Liver (tissue), 9 donors: Measurements from ENCODE around the gene PTPRB. TPM values are rescaled to one million over a fixed set of nuclear protein-coding genes. Genes with fewer than 3 reads are reported as not detected.

Source experiments
- DNase-seq: peaks from one replicate; pipeline ENCODE4 v3.0.0-alpha.2; 2017; ENCODE audit warnings: low spot score
- H3K27ac ChIP-seq, 2 donors: one replicate each; pipeline ENCODE4 v1.7.0; 2013; ENCODE audit warnings: inconsistent platforms in 2 of 2, low read length in 2 of 2, control low read depth in 1 of 2, low read depth in 1 of 2, mild to moderate bottlenecking in 1 of 2
- H3K27me3 ChIP-seq, 4 donors: one replicate each; pipeline versions ENCODE4 v1.6.1 to v1.7.0; 2013; ENCODE audit warnings: low read length in 3 of 4, inconsistent platforms in 1 of 4, mild to moderate bottlenecking in 1 of 4, moderate library complexity in 1 of 4; ENCODE audit not compliant: control insufficient read depth in 4 of 4, insufficient read depth in 4 of 4
- H3K36me3 ChIP-seq, 4 donors: one replicate each; pipeline versions ENCODE4 v1.6.1 to v1.7.0; 2013; ENCODE audit warnings: low read length in 3 of 4, mild to moderate bottlenecking in 3 of 4, low read depth in 1 of 4, moderate library complexity in 1 of 4; ENCODE audit not compliant: control insufficient read depth in 4 of 4, insufficient read depth in 3 of 4
- H3K4me1 ChIP-seq, 4 donors: one replicate each; pipeline versions ENCODE4 v1.6.1 to v1.7.0; 2013; ENCODE audit warnings: low read length in 3 of 4, mild to moderate bottlenecking in 3 of 4, moderate library complexity in 1 of 4; ENCODE audit not compliant: control insufficient read depth in 4 of 4, insufficient read depth in 4 of 4
- H3K4me3 ChIP-seq, 3 donors: one replicate each; pipeline versions ENCODE4 v1.6.1 to v1.7.0; 2013; ENCODE audit warnings: low read length in 3 of 3, control low read depth in 1 of 3, low read depth in 1 of 3, mild to moderate bottlenecking in 1 of 3
- H3K9ac ChIP-seq, 2 donors: one replicate each; pipeline ENCODE4 v1.7.0; 2013; ENCODE audit warnings: low read length in 2 of 2, mild to moderate bottlenecking in 2 of 2, moderate library complexity in 2 of 2, control low read depth in 1 of 2, low read depth in 1 of 2
- H3K9me3 ChIP-seq, 4 donors: one replicate each; pipeline versions ENCODE4 v1.6.1 to v1.7.0; 2013; ENCODE audit warnings: low read length in 3 of 4; ENCODE audit not compliant: control insufficient read depth in 4 of 4
- CTCF ChIP-seq: fragments of 150-350 bp; IDR thresholded peaks from 2 replicates; pipeline ENCODE4 v1.5.1; 2017; ENCODE audit warnings: improper control_type of control experiment, low read depth, low read length; ENCODE audit not compliant: missing input control
- EGR1 ChIP-seq, 2 donors: IDR thresholded peaks; 2 replicates each; pipeline ENCODE4 v1.6.1; 2016 to 2018; ENCODE audit warnings: antibody characterized with exemption in 2 of 2, low read depth in 2 of 2
- FOXA1 ChIP-seq: IDR thresholded peaks from 2 replicates; pipeline ENCODE4 v1.6.1; 2016; ENCODE audit warnings: antibody characterized with exemption
- FOXA2 ChIP-seq: IDR thresholded peaks from 2 replicates; pipeline ENCODE4 v1.6.1; 2016; ENCODE audit warnings: antibody characterized with exemption
- GABPA ChIP-seq, 2 donors: IDR thresholded peaks in 1 of 2; conservative IDR thresholded peaks in 1 of 2; 2 replicates each; pipeline ENCODE4 v1.6.1; 2016; ENCODE audit warnings: antibody characterized with exemption in 2 of 2, mild to moderate bottlenecking in 1 of 2, moderate library complexity in 1 of 2
- HNF4A ChIP-seq, 2 donors: conservative IDR thresholded peaks; 2 replicates each; pipeline ENCODE4 v1.6.1; 2016; ENCODE audit warnings: antibody characterized with exemption in 2 of 2, mild to moderate bottlenecking in 2 of 2
- HNF4G ChIP-seq: IDR thresholded peaks from 2 replicates; pipeline ENCODE4 v1.6.1; 2016; ENCODE audit warnings: antibody characterized with exemption
- JUND ChIP-seq, 2 donors: IDR thresholded peaks; 2 replicates each; pipeline ENCODE4 v1.6.1; 2016; ENCODE audit warnings: antibody characterized with exemption in 2 of 2
- NR2F2 ChIP-seq: IDR thresholded peaks from 2 replicates; pipeline ENCODE4 v1.6.1; 2016; ENCODE audit warnings: antibody characterized with exemption
- RAD21 ChIP-seq, 2 donors: IDR thresholded peaks; 2 replicates each; pipeline ENCODE4 v1.6.1; 2016; ENCODE audit warnings: antibody characterized with exemption in 2 of 2, mild to moderate bottlenecking in 2 of 2
- RXRA ChIP-seq, 2 donors: IDR thresholded peaks; 2 replicates each; pipeline ENCODE4 v1.6.1; 2017 to 2018; ENCODE audit warnings: antibody characterized with exemption in 2 of 2, mild to moderate bottlenecking in 1 of 2
- SP1 ChIP-seq: IDR thresholded peaks from 2 replicates; pipeline ENCODE4 v1.6.1; 2018; ENCODE audit warnings: antibody characterized with exemption, mild to moderate bottlenecking
- TAF1 ChIP-seq: conservative IDR thresholded peaks from 2 replicates; pipeline ENCODE4 v1.6.1; 2016; ENCODE audit warnings: antibody characterized with exemption, mild to moderate bottlenecking
- YY1 ChIP-seq: IDR thresholded peaks from 2 replicates; pipeline ENCODE4 v1.6.1; 2016; ENCODE audit warnings: antibody characterized with exemption, mild to moderate bottlenecking
- ZBTB33 ChIP-seq: IDR thresholded peaks from 2 replicates; pipeline ENCODE4 v1.6.1; 2016; ENCODE audit warnings: antibody characterized with exemption
- WGBS: extraction: QIAGEN DNeasy Blood & Tissue Kit; methylation state at CpG from one replicate; pipeline ENCODE4 v1.1.7; 2013; 5-methylcytosine and 5-hydroxymethylcytosine counted together
- polyA plus RNA-seq, 2 donors: library from polyadenylated mRNA; stranded (reverse) in 1 of 2; unstranded in 1 of 2; fragments of 200-250 nt in 1 of 2; fragments of >200 nt in 1 of 2; fragmentation: Nextera tagmentation in 1 of 2; extraction: Ambion mirVana in 1 of 2; gene quantifications; one replicate each; pipeline versions ENCODE4 v1.2.1 to v1.2.3, GENCODE V29; 2013 to 2015
- total RNA-seq, 2 donors: library from RNA; depleted of rRNA; stranded (reverse); fragments of >200 nt; gene quantifications; one replicate each; pipeline ENCODE4 v1.2.3, GENCODE V29; 2014
- TF ChIP-seq, protein P1 (sequence below): IDR thresholded peaks from 2 replicates; pipeline ENCODE4 v1.6.1; 2016; ENCODE audit warnings: antibody characterized with exemption, mild to moderate bottlenecking
- TF ChIP-seq, protein P2 (sequence below): IDR thresholded peaks from 2 replicates; pipeline ENCODE4 v1.6.1; 2016; ENCODE audit warnings: antibody characterized with exemption
- TF ChIP-seq, protein P3 (sequence below): IDR thresholded peaks from 2 replicates; pipeline ENCODE4 v1.6.1; 2016; ENCODE audit warnings: antibody characterized with exemption
- donor health status: healthy.
- donor health status: healthy.
- donor health status: healthy.
- donor health status: healthy.
- donor health status: healthy.

The PTPRB gene
- total and polyA plus RNA-seq, 4 donors, result 6.3 to 64.9 (median 8.4) TPM

- no peaks in the 10 kb centered on the region for H3K36me3 ChIP-seq
- no peaks in the 10 kb centered on the region for H3K9me3 ChIP-seq
- H3K27ac ChIP-seq, result no peak overlapping the region
- peaks cover 0 to 11% (median 5%) of the 10 kb centered on the region in 4 donors for H3K4me1 ChIP-seq
- TF ChIP-seq TAF1, result no peak
- no peak for TF ChIP-seq EGR1 (IDR thresholded peaks at IDR 0.05; ENCODE audit: low read depth in 2 of 2)
- no peak for TF ChIP-seq HNF4G
- TF ChIP-seq, protein P1, sequence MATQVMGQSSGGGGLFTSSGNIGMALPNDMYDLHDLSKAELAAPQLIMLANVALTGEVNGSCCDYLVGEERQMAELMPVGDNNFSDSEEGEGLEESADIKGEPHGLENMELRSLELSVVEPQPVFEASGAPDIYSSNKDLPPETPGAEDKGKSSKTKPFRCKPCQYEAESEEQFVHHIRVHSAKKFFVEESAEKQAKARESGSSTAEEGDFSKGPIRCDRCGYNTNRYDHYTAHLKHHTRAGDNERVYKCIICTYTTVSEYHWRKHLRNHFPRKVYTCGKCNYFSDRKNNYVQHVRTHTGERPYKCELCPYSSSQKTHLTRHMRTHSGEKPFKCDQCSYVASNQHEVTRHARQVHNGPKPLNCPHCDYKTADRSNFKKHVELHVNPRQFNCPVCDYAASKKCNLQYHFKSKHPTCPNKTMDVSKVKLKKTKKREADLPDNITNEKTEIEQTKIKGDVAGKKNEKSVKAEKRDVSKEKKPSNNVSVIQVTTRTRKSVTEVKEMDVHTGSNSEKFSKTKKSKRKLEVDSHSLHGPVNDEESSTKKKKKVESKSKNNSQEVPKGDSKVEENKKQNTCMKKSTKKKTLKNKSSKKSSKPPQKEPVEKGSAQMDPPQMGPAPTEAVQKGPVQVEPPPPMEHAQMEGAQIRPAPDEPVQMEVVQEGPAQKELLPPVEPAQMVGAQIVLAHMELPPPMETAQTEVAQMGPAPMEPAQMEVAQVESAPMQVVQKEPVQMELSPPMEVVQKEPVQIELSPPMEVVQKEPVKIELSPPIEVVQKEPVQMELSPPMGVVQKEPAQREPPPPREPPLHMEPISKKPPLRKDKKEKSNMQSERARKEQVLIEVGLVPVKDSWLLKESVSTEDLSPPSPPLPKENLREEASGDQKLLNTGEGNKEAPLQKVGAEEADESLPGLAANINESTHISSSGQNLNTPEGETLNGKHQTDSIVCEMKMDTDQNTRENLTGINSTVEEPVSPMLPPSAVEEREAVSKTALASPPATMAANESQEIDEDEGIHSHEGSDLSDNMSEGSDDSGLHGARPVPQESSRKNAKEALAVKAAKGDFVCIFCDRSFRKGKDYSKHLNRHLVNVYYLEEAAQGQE, result no peak
- TF ChIP-seq CTCF, result no peak
- no peak for TF ChIP-seq FOXA1
- TF ChIP-seq JUND (IDR thresholded peaks at IDR 0.05), result no peak
- TF ChIP-seq, protein P2, sequence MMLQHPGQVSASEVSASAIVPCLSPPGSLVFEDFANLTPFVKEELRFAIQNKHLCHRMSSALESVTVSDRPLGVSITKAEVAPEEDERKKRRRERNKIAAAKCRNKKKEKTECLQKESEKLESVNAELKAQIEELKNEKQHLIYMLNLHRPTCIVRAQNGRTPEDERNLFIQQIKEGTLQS, result no peak
- TF ChIP-seq RXRA (IDR thresholded peaks at IDR 0.05), result no peak
- no peak for TF ChIP-seq FOXA2
- no peak for TF ChIP-seq NR2F2
- no peak for TF ChIP-seq GABPA (IDR thresholded peaks at IDR 0.05 in 1 of 2, conservative IDR thresholded peaks at IDR 0.05 in 1 of 2)
- no peak for TF ChIP-seq HNF4A (conservative IDR thresholded peaks at IDR 0.05)
- no peak for TF ChIP-seq SP1
- TF ChIP-seq YY1, result no peak
- TF ChIP-seq ZBTB33, result no peak
- no peak for TF ChIP-seq RAD21 (IDR thresholded peaks at IDR 0.05)
- TF ChIP-seq, protein P3, sequence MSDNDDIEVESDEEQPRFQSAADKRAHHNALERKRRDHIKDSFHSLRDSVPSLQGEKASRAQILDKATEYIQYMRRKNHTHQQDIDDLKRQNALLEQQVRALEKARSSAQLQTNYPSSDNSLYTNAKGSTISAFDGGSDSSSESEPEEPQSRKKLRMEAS, result no peak
- no peak overlapping the region for H3K4me3 ChIP-seq
- H3K9ac ChIP-seq, result no peak overlapping the region
- no peak for DNase-seq
- no peaks in the 10 kb centered on the region for H3K27me3 ChIP-seq
These were observed 30.1 kb downstream of the PTPRB start for GRCh38 chr12:70607107-70607506.

- no peak for DNase-seq
- H3K36me3 ChIP-seq, result no peaks in the 10 kb centered on the region
- no peaks in the 10 kb centered on the region for H3K9me3 ChIP-seq
- no peaks in the 10 kb centered on the region for H3K27me3 ChIP-seq
- no peak overlapping the region for H3K27ac ChIP-seq
- peaks cover 0 to 11% (median 5%) of the 10 kb centered on the region in 4 donors for H3K4me1 ChIP-seq
- 59% methylated on average over 5 of the region's 5 CpGs for WGBS
- no peak overlapping the region for H3K4me3 ChIP-seq
- H3K9ac ChIP-seq, result no peak overlapping the region
- no peak for TF ChIP-seq NR2F2
- TF ChIP-seq, protein P1, result no peak
- no peak for TF ChIP-seq ZBTB33
- TF ChIP-seq JUND (IDR thresholded peaks at IDR 0.05), result no peak
- TF ChIP-seq RAD21 (IDR thresholded peaks at IDR 0.05), result no peak
- TF ChIP-seq HNF4A (conservative IDR thresholded peaks at IDR 0.05), result no peak
- no peak for TF ChIP-seq FOXA1
- TF ChIP-seq FOXA2, result no peak
- no peak for TF ChIP-seq RXRA (IDR thresholded peaks at IDR 0.05)
These were observed 31.3 kb downstream of the PTPRB start for GRCh38 chr12:70605976-70606375.
